H9 (cell line): Measurements from ENCODE around the gene PAOX. TPM values are rescaled to one million over a fixed set of nuclear protein-coding genes. Genes with fewer than 3 reads are reported as not detected.

Source experiments
- DNase-seq: peaks from one replicate; pipeline ENCODE4 v3.0.0-alpha.2; 2017
- H2AFZ ChIP-seq: one replicate; pipeline ENCODE4 v1.6.1; 2013; ENCODE audit warnings: mild to moderate bottlenecking, low read length, control low read depth, moderate library complexity
- H2AK5ac ChIP-seq: 2 replicates; pipeline ENCODE4 v1.6.1; 2013; ENCODE audit warnings: low read length, control low read depth, mixed read lengths; ENCODE audit not compliant: insufficient read length
- H2BK120ac ChIP-seq: one replicate; pipeline ENCODE4 v1.6.1; 2013; ENCODE audit warnings: low read depth, mild to moderate bottlenecking, low read length, control low read depth, inconsistent platforms; ENCODE audit not compliant: poor library complexity, severe bottlenecking
- H2BK12ac ChIP-seq: 2 replicates; pipeline ENCODE4 v1.6.1; 2013; ENCODE audit warnings: low read length, control low read depth, mixed read lengths, low read depth; ENCODE audit not compliant: insufficient read length
- H2BK15ac ChIP-seq: 2 replicates; pipeline ENCODE4 v1.6.1; 2013; ENCODE audit warnings: low read depth, low read length, control low read depth
- H2BK20ac ChIP-seq: one replicate; pipeline ENCODE4 v1.6.1; 2013; ENCODE audit warnings: low read depth, mild to moderate bottlenecking, low read length, control low read depth, inconsistent platforms; ENCODE audit not compliant: poor library complexity, severe bottlenecking
- H2BK5ac ChIP-seq: 2 replicates; pipeline ENCODE4 v1.6.1; 2013; ENCODE audit warnings: low read length, control low read depth, mixed read lengths; ENCODE audit not compliant: insufficient read length
- H3K14ac ChIP-seq: 2 replicates; pipeline ENCODE4 v1.6.1; 2013; ENCODE audit warnings: low read length, control low read depth; ENCODE audit not compliant: insufficient read depth
- H3K18ac ChIP-seq: 2 replicates; pipeline ENCODE4 v1.6.1; 2013; ENCODE audit warnings: low read depth, mild to moderate bottlenecking, mixed read lengths, low read length, control low read depth; ENCODE audit not compliant: insufficient read length
- H3K23ac ChIP-seq: 2 replicates; pipeline ENCODE4 v1.6.1; 2013; ENCODE audit warnings: low read length, control low read depth, mixed read lengths, low read depth; ENCODE audit not compliant: insufficient read length
- H3K23me2 ChIP-seq: 2 replicates; pipeline ENCODE4 v1.6.1; 2013; ENCODE audit warnings: low read depth, mild to moderate bottlenecking, mixed read lengths, low read length, control low read depth; ENCODE audit not compliant: insufficient read length, poor library complexity, severe bottlenecking
- H3K27ac ChIP-seq: 2 replicates; pipeline ENCODE4 v1.5.1; 2013; ENCODE audit warnings: low read length, control low read depth, mixed read lengths, low read depth; ENCODE audit not compliant: insufficient read length
- H3K27me3 ChIP-seq: 2 replicates; pipeline ENCODE4 v1.6.1; 2013; ENCODE audit warnings: low read length, control low read depth, inconsistent platforms; ENCODE audit not compliant: insufficient read depth
- H3K4ac ChIP-seq: 2 replicates; pipeline ENCODE4 v1.6.1; 2013; ENCODE audit warnings: low read depth, mild to moderate bottlenecking, control low read depth, inconsistent platforms, low read length, moderate library complexity
- H3K4me1 ChIP-seq: 2 replicates; pipeline ENCODE4 v1.6.1; 2013; ENCODE audit warnings: low read length, control low read depth, inconsistent platforms; ENCODE audit not compliant: insufficient read depth
- H3K4me2 ChIP-seq: 2 replicates; pipeline ENCODE4 v1.6.1; 2013; ENCODE audit warnings: low read length, control low read depth, mixed read lengths; ENCODE audit not compliant: insufficient read length, insufficient read depth
- H3K56ac ChIP-seq: 2 replicates; pipeline ENCODE4 v1.6.1; 2013; ENCODE audit warnings: low read depth, mild to moderate bottlenecking, mixed read lengths, low read length, control low read depth; ENCODE audit not compliant: insufficient read length
- H3K79me1 ChIP-seq: 2 replicates; pipeline ENCODE4 v1.6.1; 2013; ENCODE audit warnings: low read depth, mild to moderate bottlenecking, moderate library complexity, low read length, control low read depth, inconsistent platforms; ENCODE audit not compliant: insufficient read depth, poor library complexity, severe bottlenecking
- H3K79me2 ChIP-seq: 2 replicates; pipeline ENCODE4 v1.6.1; 2013; ENCODE audit warnings: low read length, control low read depth, inconsistent platforms; ENCODE audit not compliant: insufficient read depth
- H3K9ac ChIP-seq: 2 replicates; pipeline ENCODE4 v1.6.1; 2013; ENCODE audit warnings: low read length, control low read depth, mixed read lengths; ENCODE audit not compliant: insufficient read length; ENCODE audit errors: extremely low read depth
- H3K9me3 ChIP-seq: one replicate; pipeline ENCODE4 v1.6.1; 2013; ENCODE audit warnings: low read depth, low read length, inconsistent platforms; ENCODE audit not compliant: control insufficient read depth
- H3T11ph ChIP-seq: one replicate; pipeline ENCODE4 v1.6.1; 2013; ENCODE audit warnings: mild to moderate bottlenecking, low read length, control low read depth, inconsistent platforms
- H4K20me1 ChIP-seq: one replicate; pipeline ENCODE4 v1.6.1; 2013; ENCODE audit not compliant: control insufficient read depth, insufficient read length, insufficient read depth
- H4K5ac ChIP-seq: 2 replicates; pipeline ENCODE4 v1.6.1; 2013; ENCODE audit warnings: low read depth, mild to moderate bottlenecking, mixed read lengths, low read length, control low read depth; ENCODE audit not compliant: insufficient read length
- H4K8ac ChIP-seq: replicated peaks from 2 replicates; pipeline ENCODE4 v1.6.1; 2013; ENCODE audit warnings: low read length, control low read depth, mixed read lengths, low read depth; ENCODE audit not compliant: insufficient read length
- H4K91ac ChIP-seq: 2 replicates; pipeline ENCODE4 v1.6.1; 2013; ENCODE audit warnings: low read depth, mild to moderate bottlenecking, moderate library complexity, mixed read lengths, low read length, control low read depth; ENCODE audit not compliant: insufficient read length
- H3K27ac Mint-ChIP-seq, 3 experiments: 2 replicates in 2 of 3; 3 replicates in 1 of 3; pipeline ENCODE4 v1.8.0; 2020 to 2021; ENCODE audit warnings: mixed read lengths in 3 of 3, mild to moderate bottlenecking in 1 of 3, moderate library complexity in 1 of 3
- H3K27me3 Mint-ChIP-seq: 2 replicates; pipeline ENCODE4 v1.8.0; 2021; ENCODE audit warnings: low read depth, mild to moderate bottlenecking, moderate library complexity, mixed read lengths
- H3K36me3 Mint-ChIP-seq, 3 experiments: 2 replicates in 2 of 3; 3 replicates in 1 of 3; pipeline ENCODE4 v1.8.0; 2020 to 2021; ENCODE audit warnings: low read depth in 3 of 3, mixed read lengths in 3 of 3; ENCODE audit not compliant: insufficient read depth in 1 of 3
- H3K4me1 Mint-ChIP-seq, 2 experiments: 2 replicates each; pipeline ENCODE4 v1.8.0; 2020; ENCODE audit warnings: mixed read lengths in 2 of 2
- H3K4me3 Mint-ChIP-seq, 2 experiments: 2 replicates in 1 of 2; 3 replicates in 1 of 2; pipeline ENCODE4 v1.8.0; 2020 to 2021; ENCODE audit warnings: mild to moderate bottlenecking in 2 of 2, mixed read lengths in 2 of 2, moderate library complexity in 1 of 2
- H3K9me3 Mint-ChIP-seq, 2 experiments: 2 replicates in 1 of 2; 3 replicates in 1 of 2; pipeline ENCODE4 v1.8.0; 2020; ENCODE audit warnings: mild to moderate bottlenecking in 2 of 2, mixed read lengths in 2 of 2, moderate library complexity in 1 of 2
- CTCF ChIP-seq: fragments of 200-600 bp; sonication (generic); conservative IDR thresholded peaks from 3 replicates; pipeline ENCODE4 v1.8.0; 2021; ENCODE audit warnings: antibody characterized with exemption, mild to moderate bottlenecking
- WGBS: extraction: QIAGEN DNeasy Blood & Tissue Kit; methylation state at CpG from one replicate; pipeline ENCODE4 v1.1.7; 2013; ENCODE audit warnings: missing lambda C conversion rate, low lambda C conversion rate, mixed read lengths; ENCODE audit not compliant: insufficient read length; ENCODE audit errors: extremely low coverage; 5-methylcytosine and 5-hydroxymethylcytosine counted together
- total RNA-seq: library from RNA; stranded (reverse); gene quantifications from 2 replicates; pipeline ENCODE4 v1.2.1, GENCODE V29; 2021

Gene PAOX
- total RNA-seq, 1 experiment from 2014 or later = 5.6 TPM

GRCh38 chr10:133377818-133378250 lies 1.2 kb upstream of the PAOX start:
- peaks cover 0 to 5% of the 10 kb centered on the region in 2 experiments; a peak in 2 of 4 replicates for H3K4me1 Mint-ChIP-seq
- peaks cover 18% of the 10 kb centered on the region for H3K27me3 ChIP-seq

More at GRCh38 chr10:133377818-133378250, 1.2 kb upstream of the PAOX start:
- Histone ChIP-seq H2BK15ac (no peak overlapping the region), H3K14ac (no peak overlapping the region), H3K4me1 (no peaks in the 10 kb centered on the region), H3K79me1 (no peaks in the 10 kb centered on the region), H3K4ac (no peak overlapping the region), H3K23ac (no peak overlapping the region), H2AK5ac (no peak overlapping the region), H4K91ac (no peak overlapping the region), H4K20me1 (no peaks in the 10 kb centered on the region), H4K8ac (no peak overlapping the region), H3K18ac (no peak overlapping the region), H3K9ac (no peak overlapping the region), H2BK20ac (no peak overlapping the region), H2BK5ac (no peak overlapping the region), H3K56ac (no peak overlapping the region), H2BK120ac (no peak overlapping the region), H2AFZ (no peak overlapping the region), H2BK12ac (no peak overlapping the region), H3K9me3 (no peaks in the 10 kb centered on the region), H3T11ph (no peak overlapping the region), H3K23me2 (peaks cover 8% of the 10 kb centered on the region), H3K4me2 (peak overlapping the region; percentile 62), H3K27ac (no peak overlapping the region), H4K5ac (no peak overlapping the region), H3K79me2 (no peaks in the 10 kb centered on the region)
- H3K27ac Mint-ChIP-seq = no peak overlapping the region
- peak overlapping the region; percentile 65 to 85 for H3K4me3 Mint-ChIP-seq
- peaks cover 0 to 5% (median 1%) of the 10 kb centered on the region in 3 experiments; a peak in 1 of 7 replicates for H3K36me3 Mint-ChIP-seq
- WGBS = no CpG with 5 or more reads among the region's 20 CpGs
- DNase-seq = no peak
- TF ChIP-seq CTCF = no peak
- H3K9me3 Mint-ChIP-seq = peaks cover 0 to 3% of the 10 kb centered on the region in 2 experiments; a peak in 2 of 5 replicates
- H3K27me3 Mint-ChIP-seq = peaks cover 58% of the 10 kb centered on the region
